Activated naive CD4-positive, alpha-beta T cell treated with anti-CD3 and anti-CD28 coated beads, Interleukin-2, amount 10 ng/mL, durations not matched to agents 7 days and 5 days (primary cell): ENCODE results near the gene PXK.

Experiments used
- CTCF ChIA-PET: fragments of 350-600 bp; sonication (Branson Sonifier 250); formaldehyde crosslinking; loops from one replicate; lab custom pipeline; 2021; ENCODE audit warnings: antibody characterized with exemption; lab: Charles Lee
- DNase-seq: peaks from one replicate; pipeline ENCODE4 v3.0.0-alpha.2; 2020
- H3K27ac Mint-ChIP-seq: one replicate; pipeline ENCODE4 v1.8.0; 2021; ENCODE audit warnings: mild to moderate bottlenecking, moderate library complexity, mixed read lengths
- H3K27me3 Mint-ChIP-seq: one replicate; pipeline ENCODE4 v1.8.0; 2021; ENCODE audit warnings: mild to moderate bottlenecking, mixed read lengths
- H3K36me3 Mint-ChIP-seq: one replicate; pipeline ENCODE4 v1.8.0; 2021; ENCODE audit warnings: mixed read lengths
- H3K4me1 Mint-ChIP-seq: one replicate; pipeline ENCODE4 v1.8.0; 2021; ENCODE audit warnings: mixed read lengths
- H3K4me3 Mint-ChIP-seq: one replicate; pipeline ENCODE4 v1.8.0; 2021; ENCODE audit warnings: mild to moderate bottlenecking, moderate library complexity, mixed read lengths
- H3K9me3 Mint-ChIP-seq: one replicate; pipeline ENCODE4 v1.8.0; 2021; ENCODE audit warnings: mixed read lengths

The PXK gene

DNA sequence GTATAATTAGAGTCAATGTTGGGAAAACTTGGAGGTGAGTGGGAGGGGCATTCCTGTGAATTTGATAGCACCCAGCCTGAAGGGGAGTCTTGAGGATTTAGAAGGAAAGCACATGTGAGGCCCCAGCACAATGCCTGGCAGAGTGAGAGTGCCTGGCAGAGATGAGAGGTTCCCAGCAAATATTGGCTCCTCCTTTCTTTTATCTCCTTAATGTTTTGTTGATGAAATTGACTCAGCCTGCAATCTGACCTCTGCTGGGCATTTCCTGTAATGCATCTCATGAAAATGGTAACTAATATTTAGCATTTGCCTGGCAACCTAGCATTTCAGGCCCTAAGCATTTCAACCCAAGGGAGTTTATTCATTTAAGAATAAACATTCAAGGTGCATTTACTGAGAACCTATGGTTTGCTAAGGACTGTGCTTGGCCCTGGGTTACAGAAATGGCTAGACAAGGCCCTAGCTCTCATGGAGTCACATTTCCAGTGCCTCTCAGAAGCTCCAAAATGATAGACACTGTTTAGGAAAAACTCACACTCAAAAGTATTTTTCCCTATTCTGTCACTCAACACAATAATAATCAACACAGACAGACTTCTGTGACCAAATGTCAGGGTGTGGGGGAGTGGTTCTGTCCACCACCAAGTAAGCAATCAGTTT, 82.0 kb downstream of the PXK start:
- no peaks in the 10 kb centered on the region for H3K9me3 Mint-ChIP-seq
- no peaks in the 10 kb centered on the region for H3K27me3 Mint-ChIP-seq
- CTCF ChIA-PET = interaction anchor here (0.6 to 3.3 kb wide), 15 partner anchors 9 to 152 kb away, joined by 3 to 30 read pairs (median 4); partner anchors contain the start of genes HTD2, PXK and RPP14
- no peak overlapping the region for H3K4me3 Mint-ChIP-seq
- H3K36me3 Mint-ChIP-seq = peaks cover 19% of the 10 kb centered on the region
- peaks cover 6% of the 10 kb centered on the region for H3K4me1 Mint-ChIP-seq
- DNase-seq = peak; percentile 64
- H3K27ac Mint-ChIP-seq = no peak overlapping the region

- no peak overlapping the region for H3K4me3 Mint-ChIP-seq
- no peak for DNase-seq
- H3K27me3 Mint-ChIP-seq = no peaks in the 10 kb centered on the region
- CTCF ChIA-PET = interaction anchor here (0.7 to 3.3 kb wide), 12 partner anchors 9 to 118 kb away, joined by 3 to 30 read pairs (median 5); partner anchors contain the start of genes HTD2, PDHB, PXK and RPP14
- H3K27ac Mint-ChIP-seq = no peak overlapping the region
- no peaks in the 10 kb centered on the region for H3K9me3 Mint-ChIP-seq
- H3K4me1 Mint-ChIP-seq = peaks cover 6% of the 10 kb centered on the region
- peaks cover 6% of the 10 kb centered on the region for H3K36me3 Mint-ChIP-seq
These were observed 83.5 kb downstream of the PXK start for GRCh38 chr3:58416191-58416590.

DNA sequence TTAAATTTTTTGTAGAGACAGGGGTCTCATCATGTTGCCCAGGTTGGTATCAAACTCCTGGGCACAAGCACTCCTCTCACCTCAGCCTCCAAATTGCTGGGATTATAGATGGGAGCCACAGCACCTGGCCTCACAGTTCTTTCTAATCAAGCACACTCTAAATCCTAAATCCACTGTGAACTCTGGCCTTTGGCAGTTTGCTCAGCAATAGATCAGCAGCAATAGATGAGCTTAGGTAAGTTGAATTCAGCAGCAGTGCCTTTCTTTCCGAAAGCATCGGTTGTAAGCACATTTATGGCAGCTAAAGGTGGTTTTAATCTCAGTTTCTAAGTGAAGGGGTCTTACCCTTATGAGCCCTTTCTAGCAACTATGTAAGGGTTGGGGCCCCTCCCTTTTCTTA, 84.4 kb downstream of the PXK start:
- Mint-ChIP-seq H3K4me1 (peaks cover 6% of the 10 kb centered on the region), H3K27ac (no peak overlapping the region), H3K9me3 (no peaks in the 10 kb centered on the region), H3K4me3 (no peak overlapping the region), H3K27me3 (no peaks in the 10 kb centered on the region), H3K36me3 (peaks cover 11% of the 10 kb centered on the region)
- DNase-seq = no peak
- CTCF ChIA-PET = interaction anchor here (0.9 to 3.3 kb wide), 2 partner anchors 92 to 110 kb away, joined by 3 to 10 read pairs; no protein-coding TSS in a partner anchor

GRCh38 chr3:58418227-58418626, 85.5 kb downstream of the PXK start:
- H3K4me1 Mint-ChIP-seq = peaks cover 6% of the 10 kb centered on the region
- H3K4me3 Mint-ChIP-seq = no peak overlapping the region
- H3K27me3 Mint-ChIP-seq = no peaks in the 10 kb centered on the region

DNA sequence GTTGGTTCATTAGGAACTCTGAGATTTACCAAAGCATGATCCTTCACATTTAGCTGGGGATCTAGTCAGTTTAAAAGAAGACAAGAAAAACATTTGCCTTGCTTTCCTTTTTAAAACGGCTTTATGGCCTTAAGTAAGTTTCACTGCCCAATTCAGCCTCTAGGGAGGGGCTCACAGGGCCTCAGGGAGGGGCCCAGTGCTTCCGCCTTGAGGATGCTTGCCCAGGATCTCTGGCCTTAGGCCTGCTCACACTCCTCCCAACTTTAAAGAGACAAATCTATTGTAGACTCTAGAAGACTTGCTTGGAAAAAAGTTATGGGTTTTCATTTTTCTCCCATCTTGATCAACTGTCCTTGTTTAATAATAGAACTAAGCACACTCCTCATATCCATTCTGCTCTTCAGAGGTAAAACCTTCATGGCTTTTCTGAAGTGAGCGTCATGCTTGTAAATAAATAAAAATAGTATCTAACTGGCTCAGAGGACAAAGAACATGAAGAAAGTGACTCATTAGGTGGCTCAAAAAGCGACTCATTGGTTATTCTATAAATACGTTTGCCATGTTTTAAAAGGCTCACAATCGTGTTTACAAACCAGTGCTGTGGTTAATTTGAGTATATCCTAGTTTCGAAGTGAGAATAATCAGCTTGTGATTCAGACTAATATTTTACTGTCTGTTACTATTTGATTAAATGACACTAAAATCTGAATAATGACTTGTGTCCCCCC, 87.3 kb downstream of the PXK start:
- H3K4me1 Mint-ChIP-seq = no peaks in the 10 kb centered on the region
- H3K27ac Mint-ChIP-seq = peak overlapping the region; percentile 35
- no peak for DNase-seq
- no peaks in the 10 kb centered on the region for H3K27me3 Mint-ChIP-seq
- no peaks in the 10 kb centered on the region for H3K9me3 Mint-ChIP-seq
- CTCF ChIA-PET = interaction anchor here (1.3 kb wide), 1 partner anchor 114 kb away, joined by 3 read pairs; the partner anchor contains the start of genes HTD2 and RPP14
- peaks cover 17% of the 10 kb centered on the region for H3K36me3 Mint-ChIP-seq
- no peak overlapping the region for H3K4me3 Mint-ChIP-seq

More at GRCh38 chr3:58418227-58418626, 85.5 kb downstream of the PXK start:
- Mint-ChIP-seq H3K27ac (no peak overlapping the region), H3K36me3 (peaks cover 12% of the 10 kb centered on the region), H3K9me3 (no peaks in the 10 kb centered on the region)
- CTCF ChIA-PET = interaction anchor here (1.0 to 1.5 kb wide), 3 partner anchors 85 to 112 kb away, joined by 3 to 4 read pairs (median 4); partner anchors contain the start of genes HTD2, PXK and RPP14
- DNase-seq = no peak

GRCh38 chr3:58421004-58421403, 88.3 kb downstream of the PXK start:
- Mint-ChIP-seq H3K9me3 (no peaks in the 10 kb centered on the region), H3K27me3 (no peaks in the 10 kb centered on the region), H3K36me3 (peaks cover 20% of the 10 kb centered on the region), H3K4me1 (no peaks in the 10 kb centered on the region), H3K4me3 (no peak overlapping the region), H3K27ac (peak overlapping the region; percentile 24)
- no peak for DNase-seq
- CTCF ChIA-PET = interaction anchor here (1.3 kb wide), 1 partner anchor 115 kb away, joined by 3 read pairs; the partner anchor contains the start of genes HTD2 and RPP14

DNA sequence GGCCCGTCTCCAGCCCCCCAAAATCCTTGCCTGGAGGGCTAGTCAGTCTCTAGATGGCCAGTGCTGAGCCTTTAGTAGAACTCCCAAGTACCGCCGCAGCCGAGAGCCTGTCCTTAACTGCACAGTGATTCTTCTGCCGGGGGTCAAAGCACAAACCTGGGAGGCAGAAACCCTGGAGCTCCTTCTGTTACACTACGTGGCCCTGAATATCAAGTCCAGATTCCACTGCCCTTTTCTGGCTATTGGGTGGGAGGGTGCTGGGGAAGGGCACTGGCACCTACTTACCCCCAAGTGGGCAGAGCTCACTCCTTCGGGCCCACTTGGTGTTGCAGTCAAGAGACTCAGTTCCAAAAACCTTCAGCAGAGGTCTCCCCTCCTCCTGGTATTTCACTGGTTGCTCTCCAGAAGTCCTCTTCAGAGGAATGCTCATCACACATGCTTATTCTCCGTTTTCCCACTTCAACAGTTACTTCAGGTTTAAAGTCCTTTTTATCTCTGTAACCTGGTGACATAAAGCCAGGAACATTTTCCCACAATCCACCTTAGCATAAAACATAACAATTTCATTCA, 90.1 kb downstream of the PXK start:
- Mint-ChIP-seq H3K27me3 (no peaks in the 10 kb centered on the region), H3K9me3 (no peaks in the 10 kb centered on the region), H3K4me3 (no peak overlapping the region), H3K27ac (no peak overlapping the region), H3K4me1 (no peaks in the 10 kb centered on the region), H3K36me3 (peaks cover 24% of the 10 kb centered on the region)
- CTCF ChIA-PET = interaction anchor here (0.6 kb wide), 1 partner anchor 67 kb away, joined by 3 read pairs; no protein-coding TSS in a partner anchor
- DNase-seq = no peak

DNA sequence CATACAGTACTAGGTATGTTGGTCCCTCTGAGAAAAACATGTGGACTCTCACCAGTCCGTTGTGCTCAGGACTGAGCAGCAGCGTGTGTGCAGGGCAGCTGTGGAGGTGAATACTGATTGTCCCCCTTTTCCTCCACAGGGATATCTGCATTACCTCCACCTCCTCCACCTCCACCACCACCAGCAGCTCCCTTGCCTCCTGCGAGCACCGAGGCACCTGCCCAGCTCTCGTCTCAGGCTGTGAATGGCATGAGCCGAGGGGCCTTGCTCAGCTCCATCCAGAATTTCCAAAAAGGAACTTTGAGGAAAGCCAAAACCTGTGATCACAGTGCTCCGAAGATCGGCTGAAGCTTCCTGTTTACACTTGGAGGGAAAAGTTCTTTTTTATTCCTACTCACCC, 91.9 kb downstream of the PXK start:
- Mint-ChIP-seq H3K36me3 (peaks cover 39% of the 10 kb centered on the region), H3K4me1 (no peaks in the 10 kb centered on the region), H3K27ac (no peak overlapping the region), H3K4me3 (no peak overlapping the region), H3K9me3 (no peaks in the 10 kb centered on the region), H3K27me3 (no peaks in the 10 kb centered on the region)
- CTCF ChIA-PET = interaction anchor here (1.0 to 3.1 kb wide), 5 partner anchors 9 to 117 kb away, joined by 3 to 18 read pairs (median 4); no protein-coding TSS in a partner anchor
- DNase-seq = no peak

- no peaks in the 10 kb centered on the region for H3K4me1 Mint-ChIP-seq
- no peak overlapping the region for H3K4me3 Mint-ChIP-seq
- peaks cover 45% of the 10 kb centered on the region for H3K36me3 Mint-ChIP-seq
- H3K27me3 Mint-ChIP-seq = no peaks in the 10 kb centered on the region
- CTCF ChIA-PET = interaction anchor here (0.8 to 3.1 kb wide), 3 partner anchors 10 to 119 kb away, joined by 3 to 18 read pairs (median 6); no protein-coding TSS in a partner anchor
- no peak overlapping the region for H3K27ac Mint-ChIP-seq
- no peak for DNase-seq
- H3K9me3 Mint-ChIP-seq = no peaks in the 10 kb centered on the region
These were observed 93.1 kb downstream of the PXK start for GRCh38 chr3:58425782-58426181.

GRCh38 chr3:58427661-58428361, 95.1 kb downstream of the PXK start:
- no peak for DNase-seq
- Mint-ChIP-seq H3K36me3 (peaks cover 46% of the 10 kb centered on the region), H3K4me3 (no peak overlapping the region), H3K27me3 (no peaks in the 10 kb centered on the region), H3K9me3 (no peaks in the 10 kb centered on the region), H3K4me1 (peaks cover 12% of the 10 kb centered on the region), H3K27ac (no peak overlapping the region)
- CTCF ChIA-PET = interaction anchor here (1.2 kb wide), 1 partner anchor 121 kb away, joined by 3 read pairs; no protein-coding TSS in a partner anchor

DNA sequence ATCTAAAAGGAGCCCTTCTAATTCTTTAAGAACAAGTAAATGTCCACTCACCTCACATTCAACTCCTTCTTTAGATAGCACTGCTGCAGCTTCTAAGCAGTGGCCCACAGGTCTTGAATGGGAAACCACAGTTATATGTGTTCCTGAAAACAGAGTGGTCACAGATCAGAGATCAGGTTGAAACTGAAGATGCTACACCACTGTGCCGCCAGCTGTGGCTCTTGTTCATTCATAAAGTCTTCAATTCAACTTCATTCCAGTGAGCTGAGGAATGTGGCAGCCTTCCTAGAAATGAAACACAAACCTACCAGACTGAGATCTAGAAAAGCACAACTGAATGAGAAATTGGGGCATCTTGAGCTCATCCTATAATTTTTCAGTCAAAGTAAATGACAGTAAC, 97.0 kb downstream of the PXK start:
- no peak for DNase-seq
- no peak overlapping the region for H3K4me3 Mint-ChIP-seq
- H3K4me1 Mint-ChIP-seq = peaks cover 26% of the 10 kb centered on the region
- H3K9me3 Mint-ChIP-seq = no peaks in the 10 kb centered on the region
- CTCF ChIA-PET = interaction anchor here (1.0 to 1.3 kb wide), 2 partner anchors 15 to 108 kb away, joined by 3 read pairs; no protein-coding TSS in a partner anchor
- no peak overlapping the region for H3K27ac Mint-ChIP-seq
- no peaks in the 10 kb centered on the region for H3K27me3 Mint-ChIP-seq
- H3K36me3 Mint-ChIP-seq = peaks cover 43% of the 10 kb centered on the region

DNA sequence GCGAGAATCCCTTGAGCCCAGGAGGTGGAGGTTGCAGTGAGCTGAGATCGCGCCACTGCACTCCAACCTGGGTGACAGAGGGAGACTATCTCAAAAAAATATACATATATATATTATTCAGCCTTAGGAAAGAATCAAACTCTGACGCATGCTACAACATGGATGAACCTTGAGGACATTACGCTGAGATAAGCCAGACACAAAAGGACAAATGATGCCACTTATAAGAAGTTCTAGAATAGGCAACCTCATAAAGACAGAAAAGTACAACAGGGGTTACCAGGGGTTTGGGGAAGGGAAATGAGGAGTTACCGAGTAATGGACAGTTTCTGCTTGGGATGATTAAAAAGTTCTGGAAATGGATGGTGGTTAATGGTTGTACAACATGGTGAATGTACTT, 100.2 kb downstream of the PXK start:
- CTCF ChIA-PET = interaction anchor here (1.2 to 1.5 kb wide), 3 partner anchors 17 to 83 kb away, joined by 3 to 4 read pairs (median 3); partner anchors contain the start of gene KCTD6
- no peak for DNase-seq
- H3K27ac Mint-ChIP-seq = peak overlapping the region; percentile 94
- peak overlapping the region; percentile 79 for H3K4me3 Mint-ChIP-seq
- H3K27me3 Mint-ChIP-seq = peaks cover 14% of the 10 kb centered on the region
- peaks cover 27% of the 10 kb centered on the region for H3K4me1 Mint-ChIP-seq
- peaks cover 35% of the 10 kb centered on the region for H3K36me3 Mint-ChIP-seq
- no peaks in the 10 kb centered on the region for H3K9me3 Mint-ChIP-seq
